ENCODE measurements around the gene CNTD1.

Gene CNTD1

GRCh38 chr17:42779304-42779935 is 19.2 kb upstream of the CNTD1 start:
- peaks cover 2 to 37% (median 25%) of the 10 kb centered on the region in 4 experiments for H3K36me3 ChIP-seq (ENCODE audit: control insufficient read depth in 4 of 4, insufficient read depth in 4 of 4, low read length in 3 of 4)
- H3K4me3 ChIP-seq (ENCODE audit: control insufficient read depth in 1 of 7, extremely low read depth in 1 of 7, insufficient read depth in 4 of 7, low read depth in 2 of 7, low read length in 6 of 7) = no peak overlapping the region
- ChIA-PET POLR2A (interaction anchor here (1.1 kb wide), 1 partner anchor 16 kb away, joined by 3 read pairs; no protein-coding TSS in a partner anchor), CTCF (no interaction called here)
- 100% methylated on average over 1 of the region's 3 CpGs for WGBS (ENCODE audit: insufficient coverage)
- H3K4me1 ChIP-seq (ENCODE audit: control extremely low read depth in 1 of 4, control insufficient read depth in 4 of 4, insufficient read depth in 4 of 4, low read length in 3 of 4) = peaks cover 0 to 28% (median 19%) of the 10 kb centered on the region in 4 experiments
- no peaks in the 10 kb centered on the region for H3K9me3 ChIP-seq (ENCODE audit: control extremely low read depth in 1 of 5, control insufficient read depth in 4 of 5, insufficient read depth in 2 of 5, low read depth in 1 of 5, low read length in 4 of 5)
- H3K27ac ChIP-seq (ENCODE audit: insufficient read depth in 1 of 2, low read depth in 1 of 2, low read length in 2 of 2, poor library complexity in 1 of 2, severe bottlenecking in 2 of 2) = peak overlapping the region in 1 of 2 experiments; percentile 34
- DNase-seq = no peak
- H3K27me3 ChIP-seq (replicated peaks in 2 of 5; ENCODE audit: control insufficient read depth in 4 of 5, insufficient read depth in 5 of 5, low read length in 4 of 5) = peaks cover 0 to 52% (median 25%) of the 10 kb centered on the region in 5 experiments

- ChIA-PET POLR2A (interaction anchor here (1.1 kb wide), 1 partner anchor 17 kb away, joined by 3 read pairs; no protein-coding TSS in a partner anchor), CTCF (interaction anchor here (1.0 kb wide), 1 partner anchor 12 kb away, joined by 3 read pairs; no protein-coding TSS in a partner anchor)
- Histone ChIP-seq H3K36me3 (ENCODE audit: control insufficient read depth in 4 of 4, insufficient read depth in 4 of 4, low read length in 3 of 4) (peaks cover 2 to 37% (median 24%) of the 10 kb centered on the region in 4 experiments), H3K4me3 (ENCODE audit: control insufficient read depth in 1 of 7, extremely low read depth in 1 of 7, insufficient read depth in 4 of 7, low read depth in 2 of 7, low read length in 6 of 7) (peak within 1 kb of the TSS in 4 of 7 experiments; percentile 19 to 63 (median 58)), H3K27ac (ENCODE audit: insufficient read depth in 1 of 2, low read depth in 1 of 2, low read length in 2 of 2, poor library complexity in 1 of 2, severe bottlenecking in 2 of 2) (peak within 1 kb of the TSS in 1 of 2 experiments; percentile 54), H3K27me3 (replicated peaks in 2 of 5; ENCODE audit: control insufficient read depth in 4 of 5, insufficient read depth in 5 of 5, low read length in 4 of 5) (peaks cover 0 to 60% (median 28%) of the 10 kb centered on the region in 5 experiments), H3K4me1 (ENCODE audit: control extremely low read depth in 1 of 4, control insufficient read depth in 4 of 4, insufficient read depth in 4 of 4, low read length in 3 of 4) (peaks cover 0 to 36% (median 23%) of the 10 kb centered on the region in 4 experiments), H3K9me3 (ENCODE audit: control extremely low read depth in 1 of 5, control insufficient read depth in 4 of 5, insufficient read depth in 2 of 5, low read depth in 1 of 5, low read length in 4 of 5) (no peaks in the 10 kb centered on the region)
- 15% methylated on average over 47 of the region's 65 CpGs for WGBS (ENCODE audit: insufficient coverage)
- DNase-seq = no peak
Measured at GRCh38 chr17:42779936-42780850, 18.5 kb upstream of the CNTD1 start, which contains the start of gene WNK4. WNK4 (plus strand) TSS chr17:42780610; CDS start chr17:42780699, 89 bp downstream.

GRCh38 chr17:42780851-42781638 is 17.6 kb upstream of the CNTD1 start:
- Histone ChIP-seq H3K4me1 (ENCODE audit: control extremely low read depth in 1 of 4, control insufficient read depth in 4 of 4, insufficient read depth in 4 of 4, low read length in 3 of 4) (peaks cover 0 to 37% (median 25%) of the 10 kb centered on the region in 4 experiments), H3K27me3 (replicated peaks in 2 of 5; ENCODE audit: control insufficient read depth in 4 of 5, insufficient read depth in 5 of 5, low read length in 4 of 5) (peaks cover 6 to 68% (median 37%) of the 10 kb centered on the region in 5 experiments), H3K36me3 (ENCODE audit: control insufficient read depth in 4 of 4, insufficient read depth in 4 of 4, low read length in 3 of 4) (peaks cover 2 to 29% (median 20%) of the 10 kb centered on the region in 4 experiments), H3K4me3 (ENCODE audit: control insufficient read depth in 1 of 7, extremely low read depth in 1 of 7, insufficient read depth in 4 of 7, low read depth in 2 of 7, low read length in 6 of 7) (peak overlapping the region in 3 of 7 experiments; percentile 54 to 63 (median 63)), H3K27ac (ENCODE audit: insufficient read depth in 1 of 2, low read depth in 1 of 2, low read length in 2 of 2, poor library complexity in 1 of 2, severe bottlenecking in 2 of 2) (peak overlapping the region in 1 of 2 experiments; percentile 54), H3K9me3 (ENCODE audit: control extremely low read depth in 1 of 5, control insufficient read depth in 4 of 5, insufficient read depth in 2 of 5, low read depth in 1 of 5, low read length in 4 of 5) (no peaks in the 10 kb centered on the region)
- WGBS (ENCODE audit: insufficient coverage) = 7% methylated on average over 36 of the region's 39 CpGs
- POLR2A ChIA-PET = interaction anchor here (1.1 kb wide), 1 partner anchor 18 kb away, joined by 3 read pairs; no protein-coding TSS in a partner anchor
- CTCF ChIA-PET = interaction anchor here (1.0 kb wide), 1 partner anchor 11 kb away, joined by 3 read pairs; no protein-coding TSS in a partner anchor
- no peak for DNase-seq

- Histone ChIP-seq H3K27me3 (replicated peaks in 2 of 5; ENCODE audit: control insufficient read depth in 4 of 5, insufficient read depth in 5 of 5, low read length in 4 of 5) (peaks cover 6 to 75% (median 38%) of the 10 kb centered on the region in 5 experiments), H3K27ac (ENCODE audit: insufficient read depth in 1 of 2, low read depth in 1 of 2, low read length in 2 of 2, poor library complexity in 1 of 2, severe bottlenecking in 2 of 2) (peak overlapping the region in 1 of 2 experiments; percentile 54), H3K9me3 (ENCODE audit: control extremely low read depth in 1 of 5, control insufficient read depth in 4 of 5, insufficient read depth in 2 of 5, low read depth in 1 of 5, low read length in 4 of 5) (no peaks in the 10 kb centered on the region), H3K4me3 (ENCODE audit: control insufficient read depth in 1 of 7, extremely low read depth in 1 of 7, insufficient read depth in 4 of 7, low read depth in 2 of 7, low read length in 6 of 7) (no peak overlapping the region), H3K36me3 (ENCODE audit: control insufficient read depth in 4 of 4, insufficient read depth in 4 of 4, low read length in 3 of 4) (peaks cover 2 to 24% (median 16%) of the 10 kb centered on the region in 4 experiments), H3K4me1 (ENCODE audit: control extremely low read depth in 1 of 4, control insufficient read depth in 4 of 4, insufficient read depth in 4 of 4, low read length in 3 of 4) (peaks cover 0 to 37% (median 25%) of the 10 kb centered on the region in 4 experiments)
- 41% methylated on average over 5 of the region's 10 CpGs for WGBS (ENCODE audit: insufficient coverage)
- CTCF ChIA-PET = interaction anchor here (1.3 kb wide), 2 partner anchors 18 to 48 kb away, joined by 3 to 6 read pairs; no protein-coding TSS in a partner anchor
- no peak for DNase-seq
- POLR2A ChIA-PET = no interaction called here
Measured at GRCh38 chr17:42781639-42782165, 17.0 kb upstream of the CNTD1 start.

- H3K27ac ChIP-seq (ENCODE audit: insufficient read depth in 1 of 2, low read depth in 1 of 2, low read length in 2 of 2, poor library complexity in 1 of 2, severe bottlenecking in 2 of 2) = no peak overlapping the region
- DNase-seq = no peak
- H3K27me3 ChIP-seq (replicated peaks in 2 of 5; ENCODE audit: control insufficient read depth in 4 of 5, insufficient read depth in 5 of 5, low read length in 4 of 5) = peaks cover 6 to 82% (median 38%) of the 10 kb centered on the region in 5 experiments
- ChIA-PET CTCF (interaction anchor here (1.3 kb wide), 2 partner anchors 19 to 48 kb away, joined by 3 to 6 read pairs; no protein-coding TSS in a partner anchor), POLR2A (no interaction called here)
- WGBS (ENCODE audit: insufficient coverage) = 23% methylated on average over 20 of the region's 29 CpGs
- no peak overlapping the region for H3K4me3 ChIP-seq (ENCODE audit: control insufficient read depth in 1 of 7, extremely low read depth in 1 of 7, insufficient read depth in 4 of 7, low read depth in 2 of 7, low read length in 6 of 7)
- peaks cover 2 to 23% (median 16%) of the 10 kb centered on the region in 4 experiments for H3K36me3 ChIP-seq (ENCODE audit: control insufficient read depth in 4 of 4, insufficient read depth in 4 of 4, low read length in 3 of 4)
- no peaks in the 10 kb centered on the region for H3K9me3 ChIP-seq (ENCODE audit: control extremely low read depth in 1 of 5, control insufficient read depth in 4 of 5, insufficient read depth in 2 of 5, low read depth in 1 of 5, low read length in 4 of 5)
- H3K4me1 ChIP-seq (ENCODE audit: control extremely low read depth in 1 of 4, control insufficient read depth in 4 of 4, insufficient read depth in 4 of 4, low read length in 3 of 4) = peaks cover 0 to 37% (median 25%) of the 10 kb centered on the region in 4 experiments
Measured at GRCh38 chr17:42782166-42783061, 16.2 kb upstream of the CNTD1 start.

Data from common myeloid progenitor, CD34-positive (primary cell).